ENCODE measurements around the gene WFIKKN1.

The WFIKKN1 gene

DNA sequence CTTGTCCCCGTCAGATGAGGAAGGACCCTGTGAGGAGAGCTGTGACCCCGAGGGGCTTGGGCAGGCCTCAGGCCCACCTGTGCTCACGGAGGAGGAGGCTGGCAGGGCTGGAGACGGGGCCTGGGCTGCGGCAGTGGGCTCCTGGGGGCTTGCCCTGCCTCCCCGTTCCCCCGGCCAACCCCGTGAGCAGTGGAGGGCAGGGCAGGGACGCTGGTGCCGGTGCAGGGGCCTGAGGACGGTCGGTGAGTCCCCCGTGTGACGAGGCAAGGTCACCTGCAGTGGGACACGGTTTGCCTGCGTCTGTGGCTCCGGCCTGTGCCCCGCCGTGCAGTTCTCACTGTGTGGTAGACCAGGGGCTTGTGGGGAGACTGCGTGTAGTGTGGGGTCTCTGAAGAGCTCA is 28.8 kb downstream of the WFIKKN1 start:
- no peak for DNase-seq

DNA sequence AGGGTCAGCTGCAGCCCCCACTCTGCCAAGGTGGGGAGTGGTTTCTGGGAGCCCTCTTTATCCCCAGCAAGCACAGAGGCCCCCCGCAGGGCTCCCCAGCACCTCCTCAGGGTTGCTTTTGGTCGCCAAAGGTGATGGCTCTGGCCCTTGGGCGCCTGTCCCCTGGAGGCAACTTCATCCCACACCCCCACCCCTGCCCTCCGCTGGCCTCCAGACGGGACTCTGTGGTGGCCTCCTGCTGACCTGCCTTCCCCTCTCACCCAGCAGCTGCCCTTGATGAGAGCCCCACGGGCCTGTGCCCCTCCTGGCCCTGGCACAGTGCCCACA is 29.3 kb downstream of the WFIKKN1 start:
- DNase-seq, result no peak

DNA sequence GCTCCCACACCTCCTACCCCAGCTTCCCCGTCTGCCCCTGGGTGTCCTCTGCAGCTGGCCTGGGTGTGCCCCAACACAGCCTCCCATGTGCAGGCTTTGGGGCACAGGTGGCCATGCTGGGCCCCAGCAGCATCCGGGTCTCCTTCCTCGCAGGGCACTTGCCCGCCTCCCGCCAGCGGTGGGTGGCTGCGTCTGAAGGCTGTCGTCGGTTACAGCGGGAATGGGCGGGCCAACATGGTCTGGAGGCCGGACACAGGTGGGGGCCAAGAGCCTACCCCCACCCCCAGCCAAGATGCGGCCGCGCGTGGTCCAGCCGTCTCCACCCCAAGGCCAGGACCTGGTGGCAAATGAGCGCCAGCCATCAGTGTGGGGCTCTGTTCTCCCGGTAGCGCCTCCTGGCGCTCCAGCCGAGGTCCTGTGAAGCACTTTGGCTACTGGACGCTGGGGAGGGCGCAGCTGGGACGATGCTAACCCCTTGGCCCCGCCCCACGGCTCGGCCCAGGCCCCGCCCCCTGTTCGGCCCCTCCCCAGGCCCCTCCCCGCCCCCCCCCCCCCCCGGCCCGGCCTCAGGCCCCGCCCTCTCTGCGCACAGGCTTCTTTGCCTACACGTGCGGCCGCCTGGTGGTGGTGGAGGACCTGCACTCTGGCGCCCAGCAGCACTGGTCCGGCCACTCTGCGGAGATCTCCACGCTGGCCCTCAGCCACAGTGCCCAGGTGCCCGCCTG is 29.8 kb downstream of the WFIKKN1 start:
- peak; percentile 68 to 77 for DNase-seq

DNA sequence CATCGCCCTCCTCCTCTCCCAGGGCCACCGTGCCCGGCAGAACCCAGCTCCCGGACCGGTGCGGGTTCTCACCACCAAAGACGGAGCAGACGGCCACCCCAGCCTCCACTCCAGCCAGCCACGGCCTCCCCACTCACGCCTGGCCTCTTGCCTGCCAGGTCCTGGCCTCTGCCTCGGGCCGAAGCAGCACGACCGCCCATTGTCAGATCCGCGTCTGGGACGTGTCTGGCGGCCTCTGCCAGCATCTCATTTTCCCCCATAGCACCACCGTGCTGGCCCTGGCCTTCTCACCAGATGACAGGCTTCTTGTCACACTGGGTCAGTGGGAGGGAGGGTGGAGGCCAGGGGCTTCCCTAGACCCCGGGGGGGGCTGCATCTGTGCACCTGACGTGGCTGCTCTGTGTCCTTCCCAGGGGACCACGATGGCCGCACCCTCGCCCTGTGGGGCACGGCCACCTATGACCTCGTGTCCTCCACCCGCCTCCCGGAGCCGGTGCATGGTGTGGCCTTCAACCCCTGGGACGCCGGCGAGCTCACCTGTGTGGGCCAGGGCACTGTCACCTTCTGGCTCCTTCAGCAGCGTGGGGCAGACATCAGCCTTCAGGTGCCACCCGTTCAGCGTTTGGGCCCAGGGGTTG is 30.5 kb downstream of the WFIKKN1 start:
- no peak for DNase-seq

DNA sequence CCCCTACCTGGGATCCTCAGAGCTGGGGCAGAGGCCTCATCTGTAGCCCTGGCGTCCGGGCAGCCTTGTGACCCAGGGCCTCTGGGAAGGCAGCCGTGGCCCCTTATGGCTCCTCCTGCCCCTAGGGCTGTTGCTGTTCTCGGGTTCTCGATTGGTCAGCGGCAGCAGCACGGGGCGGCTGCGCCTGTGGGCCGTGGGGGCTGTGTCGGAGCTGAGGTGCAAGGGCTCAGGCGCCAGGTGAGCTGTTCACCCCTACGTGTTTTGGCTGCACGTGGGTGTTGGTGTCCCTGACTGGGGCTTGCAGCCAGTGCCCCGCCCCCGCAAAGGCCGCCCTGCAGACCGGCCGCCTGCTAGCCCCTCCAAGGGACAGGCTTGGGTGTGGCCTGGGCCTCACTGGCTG is 31.3 kb downstream of the WFIKKN1 start:
- no peak for DNase-seq

DNA sequence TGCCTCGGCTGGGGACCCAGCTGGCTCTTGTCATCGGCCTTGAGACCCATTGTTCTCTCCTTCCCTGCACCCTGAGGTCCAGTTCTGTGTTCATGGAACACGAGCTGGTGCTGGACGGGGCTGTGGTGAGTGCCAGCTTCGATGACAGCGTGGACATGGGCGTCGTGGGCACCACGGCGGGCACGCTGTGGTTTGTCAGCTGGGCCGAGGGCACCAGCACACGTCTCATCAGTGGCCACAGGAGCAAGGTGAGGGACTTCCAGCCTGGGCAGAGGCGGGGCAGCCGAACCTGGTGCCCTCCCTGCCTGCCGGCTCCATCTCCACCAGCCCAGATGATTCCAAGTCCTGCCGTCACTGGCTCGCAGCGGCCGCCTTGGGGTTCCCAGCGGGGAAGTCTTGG is 31.8 kb downstream of the WFIKKN1 start:
- DNase-seq, result no peak

DNA sequence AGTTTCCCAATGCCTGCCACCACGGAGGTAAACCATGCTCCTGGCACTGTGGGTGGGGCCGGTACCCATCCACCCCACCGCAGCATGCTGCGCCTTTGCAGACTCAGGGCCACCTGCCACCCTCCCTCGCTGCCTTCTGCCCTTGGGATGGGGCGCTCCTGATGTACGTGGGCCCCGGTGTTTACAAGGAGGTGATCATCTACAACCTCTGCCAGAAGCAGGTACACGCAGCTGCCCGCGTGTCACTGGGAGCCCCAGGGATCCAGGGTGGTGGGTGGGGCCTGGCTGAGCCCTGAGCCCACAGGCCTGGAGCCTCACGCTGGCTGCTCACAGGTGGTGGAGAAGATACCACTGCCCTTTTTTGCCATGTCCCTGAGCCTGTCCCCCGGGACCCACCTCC is 35.8 kb downstream of the WFIKKN1 start:
- no peak for DNase-seq

DNA sequence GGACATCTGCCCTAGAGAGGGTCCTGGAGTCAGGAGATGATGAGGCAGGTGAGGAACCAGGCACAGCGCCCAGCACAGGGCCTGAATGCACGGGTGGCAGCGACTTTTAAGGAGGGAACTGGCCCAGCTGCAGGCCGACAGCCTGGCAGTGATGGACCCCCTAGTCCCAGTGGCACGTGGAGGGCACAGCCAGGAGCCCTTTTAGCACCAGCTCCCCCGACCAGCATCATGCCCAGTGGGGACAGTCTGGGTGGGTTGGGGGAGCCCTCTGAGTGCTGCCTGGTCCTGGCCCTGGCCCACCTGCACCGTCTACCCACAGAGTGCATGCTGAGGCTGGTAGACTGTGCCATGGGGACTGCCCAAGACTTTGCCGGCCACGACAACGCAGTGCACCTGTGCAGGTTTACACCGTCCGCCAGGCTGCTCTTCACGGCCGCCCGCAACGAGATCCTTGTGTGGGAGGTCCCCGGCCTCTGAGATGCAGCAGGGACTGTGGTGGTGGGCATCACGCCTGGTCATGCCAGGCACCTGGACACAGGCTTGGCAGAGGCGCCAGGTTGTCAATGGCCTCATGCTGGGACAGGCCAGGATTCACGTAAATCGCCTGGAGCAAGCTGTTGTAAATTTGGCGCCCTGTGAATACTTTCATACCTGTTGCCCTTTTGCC is 36.5 kb downstream of the WFIKKN1 start:
- DNase-seq, result no peak

DNA sequence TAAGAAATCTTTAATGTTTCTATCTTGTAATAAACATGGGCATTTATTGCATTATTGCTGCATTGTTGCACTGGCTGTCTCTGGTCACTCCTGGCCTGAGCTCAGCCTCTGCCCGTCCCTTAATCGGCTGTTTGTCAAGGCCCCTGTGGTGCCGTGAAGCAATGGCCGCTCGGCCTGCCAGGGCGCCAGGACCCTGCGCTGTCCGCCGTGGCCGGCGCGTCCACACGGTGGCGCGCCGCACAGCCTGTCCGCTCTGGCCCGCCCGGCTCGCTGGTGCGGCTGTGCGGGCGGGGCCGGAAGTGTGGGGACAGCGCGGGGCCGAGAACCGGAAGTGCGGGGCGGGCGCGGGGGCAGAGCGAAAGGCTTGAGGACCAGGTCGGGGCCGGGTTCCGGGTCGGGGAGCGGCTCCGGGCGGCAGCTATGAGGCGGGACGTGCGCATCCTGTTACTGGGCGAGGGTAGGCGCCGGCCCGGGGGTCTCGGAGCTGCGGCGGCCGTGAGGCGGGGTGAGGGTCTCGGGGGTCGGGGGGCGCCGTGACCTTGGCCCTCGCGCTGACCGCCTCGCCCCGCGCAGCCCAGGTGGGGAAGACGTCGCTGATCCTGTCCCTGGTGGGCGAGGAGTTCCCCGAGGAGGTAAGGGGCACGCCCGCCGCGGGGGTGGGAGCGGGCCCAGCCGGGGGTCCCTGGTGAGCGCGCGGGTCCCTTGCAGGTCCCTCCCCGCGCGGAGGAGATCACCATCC is 37.2 kb downstream of the WFIKKN1 start, which contains the start of gene RHOT2:
TSS of gene RHOT2 (plus strand) at position 353 of the 739 bp plus-strand sequence. CDS start at position 421, 68 bp downstream.
- peak; percentile 93 to 94 for DNase-seq

DNA sequence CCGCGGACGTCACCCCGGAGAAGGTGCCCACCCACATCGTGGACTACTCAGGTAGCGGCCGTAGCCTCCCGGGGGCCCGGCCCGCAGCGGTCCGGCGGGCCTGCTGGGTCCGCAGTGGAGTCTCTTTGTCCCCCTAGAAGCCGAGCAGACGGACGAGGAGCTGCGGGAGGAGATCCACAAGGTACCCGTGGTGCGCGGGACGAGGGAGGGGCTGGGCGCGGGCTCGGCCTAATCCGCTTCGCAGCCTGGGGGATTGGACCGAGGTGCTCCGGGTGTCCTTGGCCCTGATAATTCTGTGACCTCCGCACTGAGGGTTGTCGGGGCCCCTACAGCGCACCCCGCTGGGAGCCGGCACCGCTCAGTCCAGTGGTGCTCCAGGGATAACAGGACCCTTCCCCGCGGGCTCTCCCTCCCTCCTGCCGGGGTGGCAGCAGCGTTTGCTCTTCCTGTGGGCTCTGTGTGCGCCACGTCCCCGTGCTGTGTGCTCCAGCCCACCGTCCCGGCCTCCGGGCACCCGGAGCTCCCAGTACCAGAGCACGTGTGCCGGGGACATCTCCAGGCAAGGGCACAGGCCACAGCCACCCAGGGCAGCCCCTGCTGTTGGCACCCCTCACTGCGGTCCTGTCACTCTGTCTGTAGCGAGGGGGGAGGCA is 37.9 kb downstream of the WFIKKN1 start:
- DNase-seq, result no peak

DNA sequence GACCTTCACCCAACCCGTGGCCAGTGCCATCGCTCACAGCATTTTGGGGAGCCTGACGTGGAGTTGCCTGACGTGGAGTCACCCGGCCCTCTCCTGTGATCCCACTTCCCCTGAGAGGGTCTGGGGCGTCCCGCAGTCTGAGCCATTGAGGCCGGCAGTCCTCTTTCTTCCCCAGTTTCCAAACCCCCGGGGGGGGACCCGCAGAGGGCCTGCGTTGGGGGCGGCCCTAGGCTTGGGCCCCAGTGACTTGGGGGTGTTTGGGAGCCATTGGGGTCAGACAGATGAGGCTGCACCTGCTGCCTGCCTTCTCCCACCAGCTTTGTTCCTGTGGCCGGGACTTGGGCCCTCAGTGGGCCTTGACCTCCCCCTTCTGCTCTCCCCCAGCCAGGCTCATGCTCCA is 38.9 kb downstream of the WFIKKN1 start:
- DNase-seq, result no peak

DNA sequence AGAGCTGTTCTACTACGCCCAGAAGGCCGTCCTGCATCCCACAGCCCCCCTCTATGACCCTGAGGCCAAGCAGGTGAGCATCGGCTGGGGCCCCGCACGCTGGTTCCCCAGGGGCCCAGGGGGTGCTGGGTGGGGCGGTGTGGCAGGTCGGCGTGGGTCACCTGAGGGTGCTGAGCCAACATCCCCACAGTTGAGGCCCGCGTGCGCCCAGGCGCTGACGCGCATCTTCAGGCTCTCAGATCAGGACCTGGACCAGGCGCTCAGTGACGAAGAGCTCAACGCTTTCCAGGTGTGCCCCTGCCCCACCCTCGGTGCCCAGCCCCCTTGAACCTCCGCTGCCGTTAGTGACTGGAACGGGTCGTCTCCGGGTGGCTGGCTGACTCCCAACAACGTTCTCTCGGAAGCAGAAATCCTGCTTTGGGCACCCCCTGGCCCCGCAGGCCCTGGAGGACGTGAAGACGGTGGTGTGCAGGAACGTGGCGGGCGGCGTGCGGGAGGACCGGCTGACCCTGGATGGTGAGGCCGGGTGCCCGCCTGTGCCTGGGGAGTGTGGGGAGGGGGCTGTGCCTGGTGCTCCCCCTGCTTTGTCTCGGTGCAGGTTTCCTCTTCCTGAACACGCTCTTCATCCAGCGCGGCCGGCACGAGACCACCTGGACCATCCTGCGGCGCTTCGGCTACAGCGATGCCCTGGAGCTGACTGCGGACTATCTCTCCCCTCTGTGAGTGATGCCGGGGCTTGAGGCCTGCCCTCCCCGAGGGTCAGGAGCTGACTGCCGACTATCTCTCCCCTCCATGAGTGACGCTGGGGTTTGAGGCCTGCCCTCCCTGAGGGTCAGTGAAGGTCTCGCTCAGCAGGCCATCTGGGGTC is 39.9 kb downstream of the WFIKKN1 start:
- DNase-seq, result no peak

DNA sequence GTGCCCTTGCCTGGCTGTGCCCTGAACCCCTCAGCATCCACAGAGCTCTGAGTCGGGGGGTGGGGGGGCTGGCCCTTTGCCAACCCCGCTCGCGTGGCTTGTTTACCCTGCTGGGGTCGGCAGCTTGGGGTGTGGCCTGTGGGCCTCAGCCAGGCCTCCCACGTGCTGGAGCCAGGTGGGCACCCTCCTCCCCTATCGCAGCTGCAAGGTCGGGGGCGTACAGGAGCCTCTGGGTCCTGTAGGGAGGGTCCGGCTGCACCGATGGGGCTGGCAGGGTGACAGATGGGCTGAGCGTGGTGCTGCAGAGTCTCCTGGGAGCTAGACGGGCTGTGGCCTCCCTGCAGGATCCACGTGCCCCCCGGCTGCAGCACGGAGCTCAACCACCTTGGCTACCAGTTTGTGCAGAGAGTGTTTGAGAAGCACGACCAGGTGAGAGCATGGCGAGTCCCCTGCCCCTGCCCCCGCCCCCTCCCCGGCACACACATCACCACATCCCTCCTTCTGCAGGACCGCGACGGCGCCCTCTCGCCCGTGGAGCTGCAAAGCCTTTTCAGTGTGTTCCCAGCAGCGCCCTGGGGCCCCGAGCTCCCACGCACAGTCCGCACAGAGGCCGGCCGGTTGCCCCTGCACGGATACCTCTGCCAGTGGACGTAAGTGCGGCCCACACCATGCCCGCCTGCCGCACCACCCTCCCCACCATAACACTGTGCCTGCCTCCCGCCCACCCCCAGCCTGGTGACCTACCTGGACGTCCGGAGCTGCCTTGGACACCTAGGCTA is 40.8 kb downstream of the WFIKKN1 start:
- DNase-seq, result no peak

DNA sequence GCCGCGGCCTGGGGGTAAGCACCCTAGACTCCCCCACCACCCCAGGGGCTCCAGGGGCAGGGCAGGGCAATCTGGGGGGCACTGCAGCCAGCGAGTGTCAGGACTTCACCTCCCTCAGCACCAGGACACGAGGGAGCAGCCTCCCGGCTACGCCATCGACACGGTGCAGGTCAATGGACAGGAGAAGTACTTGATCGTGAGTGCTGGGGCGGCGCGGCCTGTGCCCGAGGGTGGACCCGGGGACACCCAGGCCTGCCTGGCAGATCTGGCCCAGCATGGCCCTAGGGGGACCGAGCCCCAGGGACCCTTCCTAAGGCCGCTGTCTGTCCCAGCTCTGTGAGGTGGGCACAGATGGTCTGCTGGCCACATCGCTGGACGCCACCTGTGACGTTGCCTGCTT is 41.6 kb downstream of the WFIKKN1 start:
- DNase-seq, result no peak

DNA sequence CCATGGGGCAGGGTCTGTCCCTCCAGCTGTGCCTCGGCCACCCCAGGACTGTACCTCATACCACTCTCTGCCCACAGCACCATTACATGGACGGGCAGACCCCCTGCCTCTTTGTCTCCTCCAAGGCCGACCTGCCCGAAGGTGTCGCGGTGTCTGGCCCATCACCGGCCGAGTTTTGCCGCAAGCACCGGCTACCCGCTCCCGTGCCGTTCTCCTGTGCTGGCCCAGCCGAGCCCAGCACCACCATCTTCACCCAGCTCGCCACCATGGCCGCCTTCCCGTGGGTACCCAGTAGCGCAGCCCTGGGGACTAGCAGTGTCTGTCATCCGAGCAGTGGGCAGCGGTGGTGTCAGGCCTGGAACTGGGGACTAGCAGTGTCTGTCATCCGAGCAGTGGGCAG is 42.1 kb downstream of the WFIKKN1 start:
- no peak for DNase-seq

DNA sequence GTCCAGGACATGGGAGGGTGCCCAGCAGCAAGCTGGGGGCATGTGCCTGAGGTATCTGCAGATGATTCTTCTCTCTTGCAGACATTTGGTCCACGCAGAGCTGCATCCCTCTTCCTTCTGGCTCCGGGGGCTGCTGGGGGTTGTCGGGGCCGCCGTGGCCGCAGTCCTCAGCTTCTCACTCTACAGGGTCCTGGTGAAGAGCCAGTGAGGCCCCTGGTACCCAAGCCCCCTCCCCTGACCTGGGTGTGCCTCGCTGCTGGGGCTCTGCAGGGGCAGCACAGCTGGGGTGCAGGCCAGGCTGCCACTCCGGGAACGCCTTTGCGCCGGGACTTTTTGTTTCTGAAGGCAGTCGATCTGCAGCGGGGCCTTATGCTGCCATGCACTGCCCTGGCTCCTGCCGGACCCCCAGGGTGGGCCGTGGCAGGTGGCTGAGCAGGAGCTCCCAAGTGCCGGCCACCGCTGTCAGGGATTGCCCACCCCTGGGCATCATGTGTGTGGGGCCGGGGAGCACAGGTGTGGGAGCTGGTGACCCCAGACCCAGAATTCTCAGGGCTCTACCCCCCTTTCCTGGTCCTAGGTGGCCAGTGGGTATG is 42.7 kb downstream of the WFIKKN1 start:
- DNase-seq, result no peak

DNA sequence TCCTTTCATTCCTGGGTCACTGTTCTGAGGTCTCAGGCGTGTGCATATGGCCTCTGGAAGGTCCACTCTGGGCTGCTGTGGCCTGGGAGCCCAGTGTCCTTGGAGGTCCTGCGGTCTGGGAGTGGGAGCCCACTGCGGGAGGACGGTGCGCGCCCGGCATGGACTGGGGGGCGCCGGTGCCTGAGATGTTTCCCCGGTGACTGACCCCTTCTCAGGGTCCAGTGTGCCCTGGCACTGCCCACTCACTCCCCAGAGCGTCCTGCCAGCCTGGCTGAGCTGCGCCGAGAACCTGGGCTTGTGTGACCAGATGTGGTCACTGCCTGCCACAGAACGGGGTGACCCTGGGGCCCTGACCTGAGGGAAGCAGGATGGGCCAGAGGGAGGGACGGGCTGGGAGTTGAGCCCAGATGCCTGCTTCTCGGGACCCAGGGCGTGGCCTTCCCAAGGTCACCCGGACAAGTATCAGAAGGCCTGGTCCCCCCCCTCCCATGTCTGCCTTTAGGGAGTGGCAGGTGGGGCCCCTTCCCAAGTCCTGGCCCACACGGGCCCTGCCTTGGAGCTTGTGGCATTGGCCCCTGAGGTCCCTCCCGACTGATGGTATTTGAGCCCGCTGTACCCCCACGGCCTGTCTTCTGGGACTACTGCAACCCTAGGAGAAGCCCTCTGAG is 43.6 kb downstream of the WFIKKN1 start:
- DNase-seq, result no peak

DNA sequence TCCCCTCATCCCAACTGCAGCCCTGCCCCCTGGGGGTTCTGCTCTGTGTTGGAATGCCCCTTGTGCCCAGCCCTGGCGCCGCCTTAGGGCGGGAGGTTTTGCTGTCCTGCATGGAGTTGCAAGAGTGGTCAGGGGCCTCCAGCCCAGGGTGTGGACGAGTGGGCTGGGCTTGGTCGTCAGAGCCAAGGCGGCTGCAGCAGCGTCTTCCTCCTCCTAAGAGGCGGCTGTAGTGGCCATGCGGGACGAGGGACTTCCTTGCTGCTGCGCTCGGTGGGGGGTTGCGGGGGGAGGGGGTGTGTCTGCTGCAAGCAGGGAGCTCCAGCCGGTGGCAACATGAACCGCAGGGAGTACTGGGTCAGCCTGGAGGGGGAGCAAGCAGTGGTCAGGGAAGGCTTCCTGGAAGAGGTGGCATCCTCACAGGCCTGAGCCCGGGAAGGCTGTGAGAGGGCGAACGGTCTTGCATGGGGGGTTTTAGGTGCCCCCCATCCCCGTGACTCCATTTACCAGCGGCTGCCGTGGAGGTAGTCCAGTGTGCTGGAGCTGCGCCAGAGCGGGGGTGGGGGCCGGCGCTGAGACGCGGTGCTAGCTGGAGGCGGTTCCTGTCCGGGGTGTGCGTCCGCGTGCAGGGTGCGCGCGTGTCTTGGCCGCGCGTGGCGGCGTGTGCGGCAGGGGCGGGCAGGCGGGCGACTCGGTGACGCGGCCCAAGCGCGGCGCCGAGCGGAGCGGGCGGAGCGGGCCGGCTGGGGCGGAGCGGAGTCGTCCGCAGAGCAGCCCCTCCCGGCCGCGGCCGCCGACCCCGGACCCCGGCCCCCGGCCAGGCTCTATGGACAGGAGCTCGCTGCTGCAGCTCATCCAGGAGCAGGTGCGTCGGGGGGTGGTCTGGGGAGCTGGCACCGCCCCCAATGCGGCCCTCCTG is 44.4 kb downstream of the WFIKKN1 start, which contains the start of gene RHBDL1:
TSS of gene RHBDL1 (plus strand) at position 704 of the 916 bp plus-strand sequence. CDS start at position 824, 120 bp downstream.
- no peak for DNase-seq

Data from CD4-positive, alpha-beta T cell treated with Interleukin-4 for 1 hour (primary cell).